NCI-H345 (cell line): ENCODE measurements around the gene SV2C.
"Not testable (repeated sequence)": the region's sequence is repeated elsewhere in the genome, so short reads cannot be mapped to it uniquely, and the experiment has no call there.

ENCODE experiments used
- DNase-seq: peaks from one replicate; lab custom pipeline; 2025; lab: John Stamatoyannopoulos, UW

Gene SV2C

DNA sequence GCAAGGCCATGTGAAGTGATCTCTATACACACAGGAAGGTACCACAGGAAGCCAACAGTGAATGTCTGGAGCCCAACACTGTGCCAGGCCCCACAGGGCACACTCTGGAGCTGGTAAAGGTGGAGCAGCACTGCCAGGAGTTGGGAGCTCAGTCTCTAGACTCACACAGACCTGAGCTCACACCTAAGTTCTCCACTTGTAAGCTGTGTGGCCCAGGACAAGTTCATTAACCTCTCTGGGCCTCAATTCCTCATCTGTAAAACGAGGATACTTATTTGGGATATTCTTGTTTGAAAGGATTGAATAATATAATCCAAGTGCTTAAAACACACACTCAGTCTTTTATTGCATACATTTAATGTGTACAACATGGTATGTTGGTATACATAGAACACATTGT lies 259.3 kb downstream of the SV2C start:
- DNase-seq = no peak

GRCh38 chr5:76345582-76345981 lies 262.4 kb downstream of the SV2C start:
- no peak for DNase-seq

- DNase-seq = no peak
Measured at GRCh38 chr5:76351176-76351575, 268.0 kb downstream of the SV2C start.

DNA sequence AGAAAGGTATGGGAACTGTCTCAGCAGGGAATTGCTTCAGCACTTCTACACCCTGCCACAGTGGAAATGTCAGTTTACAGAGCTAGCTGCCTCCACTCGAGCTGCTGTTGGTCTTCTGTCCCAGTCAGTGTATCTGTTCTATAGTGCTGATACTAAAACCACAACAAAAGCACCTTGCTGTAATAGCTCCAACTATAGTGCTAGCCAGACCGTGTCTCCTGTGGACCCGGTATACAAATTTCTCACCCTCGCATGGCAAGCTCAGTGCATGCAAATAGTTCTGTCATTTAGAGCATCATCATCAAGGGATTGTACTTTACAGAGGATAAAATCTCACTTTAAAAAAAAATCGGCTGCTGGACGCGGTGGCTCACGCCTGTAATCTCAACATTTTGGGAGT lies 268.4 kb downstream of the SV2C start:
- DNase-seq = no peak

- DNase-seq = no peak
Measured at GRCh38 chr5:76356887-76357286, 273.7 kb downstream of the SV2C start.

- DNase-seq = peak; percentile 9
Measured at GRCh38 chr5:76363352-76364225, 280.4 kb downstream of the SV2C start.

- no peak for DNase-seq
Measured at GRCh38 chr5:76364226-76364589, 281.0 kb downstream of the SV2C start.

GRCh38 chr5:76365561-76365960 lies 282.4 kb downstream of the SV2C start:
- DNase-seq = no peak

GRCh38 chr5:76366596-76366995 lies 283.4 kb downstream of the SV2C start:
- DNase-seq = no peak

- no peak for DNase-seq
Measured at GRCh38 chr5:76367623-76368371, 284.6 kb downstream of the SV2C start.

DNA sequence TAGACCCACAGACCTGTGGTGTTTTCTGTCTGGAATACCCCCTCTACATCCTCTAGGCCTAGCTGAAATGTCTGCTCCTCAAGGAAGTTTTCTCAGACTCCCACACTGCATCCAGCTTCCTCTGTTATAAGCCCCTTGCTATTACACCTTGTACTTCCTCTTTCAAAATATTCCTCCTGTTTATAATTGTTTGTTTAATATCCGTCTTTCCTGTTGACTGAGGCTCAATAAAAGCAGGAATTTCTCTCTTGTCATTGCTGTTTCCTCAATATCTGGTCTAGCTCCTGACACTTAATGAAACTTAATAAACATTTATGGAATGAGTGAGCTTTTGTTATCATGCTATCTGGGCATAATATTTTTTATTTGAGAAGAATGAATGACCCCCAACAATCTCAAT lies 285.8 kb downstream of the SV2C start:
- no peak for DNase-seq

DNA sequence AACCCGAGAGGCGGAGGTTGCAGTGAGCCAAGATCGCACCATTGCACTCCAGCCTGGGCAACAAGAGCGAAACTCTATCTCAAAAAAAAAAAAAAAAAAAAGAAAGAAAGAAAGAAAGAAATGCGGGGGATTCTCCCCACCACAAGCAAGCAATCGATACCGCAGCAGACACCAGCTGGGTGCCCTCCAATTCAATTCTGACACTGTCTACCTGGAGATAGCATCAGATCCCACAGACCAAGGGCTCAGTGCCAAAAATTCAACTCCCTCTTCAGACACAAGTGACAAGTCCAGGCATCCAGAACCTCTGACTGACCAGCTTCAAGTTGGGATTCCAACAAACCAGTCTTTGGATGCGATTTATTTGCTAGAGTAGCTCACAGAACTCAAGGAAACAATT lies 286.5 kb downstream of the SV2C start:
- DNase-seq = not testable (repeated sequence)

DNA sequence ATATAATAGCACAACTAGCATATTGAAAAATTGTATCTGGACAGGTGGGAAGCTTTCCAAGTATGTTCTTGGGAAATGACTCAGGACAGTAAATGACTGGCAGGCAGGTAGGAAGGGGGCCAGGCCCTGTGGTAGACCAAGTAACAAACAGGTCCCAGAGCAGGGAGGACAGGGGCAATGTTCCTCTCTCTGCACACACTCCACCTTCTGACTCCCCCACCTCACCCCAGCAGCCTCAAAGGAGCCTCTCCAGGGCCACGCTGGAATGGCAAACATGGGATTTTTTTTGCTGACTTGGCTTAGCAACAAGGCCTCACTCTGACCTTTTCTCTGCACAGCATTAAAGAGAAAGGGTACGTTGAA lies 288.8 kb downstream of the SV2C start:
- no peak for DNase-seq

DNA sequence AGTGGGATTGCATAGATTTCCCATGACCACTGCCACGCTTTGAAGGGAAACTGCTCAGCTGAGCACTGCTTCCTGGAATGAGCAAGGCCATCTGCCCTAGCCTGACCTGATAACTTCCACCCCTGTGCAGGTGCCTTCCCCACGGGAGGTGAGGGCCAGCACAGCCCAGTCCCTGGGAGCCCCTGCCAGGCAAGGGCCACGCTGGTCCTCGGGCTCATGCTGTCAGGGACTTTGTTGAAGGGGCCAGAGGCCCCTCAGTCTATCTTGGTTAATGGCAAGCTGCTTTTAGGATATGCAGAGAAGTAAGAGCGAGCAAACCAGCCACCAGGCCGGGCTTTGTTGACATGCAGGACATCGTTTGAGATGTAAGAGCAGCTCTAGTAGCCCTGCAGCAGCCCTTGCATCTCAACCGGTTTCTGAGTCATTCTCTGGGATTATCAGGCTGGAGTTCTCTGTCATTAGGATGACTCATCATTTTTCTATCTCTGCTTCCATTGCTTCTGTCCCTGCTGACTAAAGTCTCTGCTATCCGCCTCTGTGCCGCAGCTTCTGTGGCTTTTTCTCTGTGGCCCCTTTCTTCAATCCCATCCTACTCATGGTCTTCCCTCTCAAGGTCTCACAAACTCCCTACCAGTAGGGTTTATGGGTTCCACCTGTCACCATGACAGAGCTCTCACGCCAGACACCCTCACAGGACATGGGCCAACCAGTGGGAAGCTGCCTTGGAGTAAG lies 289.3 kb downstream of the SV2C start:
- DNase-seq = no peak

- DNase-seq = no peak
Measured at GRCh38 chr5:76376148-76376865, 293.1 kb downstream of the SV2C start.

GRCh38 chr5:76376866-76377230 lies 293.7 kb downstream of the SV2C start:
- DNase-seq = no peak

GRCh38 chr5:76378355-76378754 lies 295.2 kb downstream of the SV2C start:
- DNase-seq = no peak

DNA sequence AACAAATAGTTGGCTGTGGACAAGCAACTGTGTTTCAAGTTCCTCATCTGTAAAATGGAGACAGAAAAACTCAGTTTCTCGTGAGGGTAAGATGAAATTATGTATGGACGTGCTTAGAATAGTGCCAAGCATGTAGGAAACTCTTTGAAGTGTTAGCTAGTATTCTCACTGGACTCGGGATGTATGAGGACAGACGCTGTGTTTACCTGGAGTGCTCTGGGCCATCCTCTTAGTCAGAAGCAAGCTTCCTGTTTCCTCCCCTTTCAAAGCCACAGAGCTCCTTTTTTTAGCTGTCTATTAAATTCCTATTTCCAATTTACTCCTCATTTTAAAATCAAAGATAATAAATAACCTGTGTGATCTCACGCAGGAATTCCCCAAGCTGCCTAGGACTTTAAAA lies 296.1 kb downstream of the SV2C start:
- DNase-seq = no peak

- DNase-seq = no peak
Measured at GRCh38 chr5:76379855-76380254, 296.7 kb downstream of the SV2C start.

DNA sequence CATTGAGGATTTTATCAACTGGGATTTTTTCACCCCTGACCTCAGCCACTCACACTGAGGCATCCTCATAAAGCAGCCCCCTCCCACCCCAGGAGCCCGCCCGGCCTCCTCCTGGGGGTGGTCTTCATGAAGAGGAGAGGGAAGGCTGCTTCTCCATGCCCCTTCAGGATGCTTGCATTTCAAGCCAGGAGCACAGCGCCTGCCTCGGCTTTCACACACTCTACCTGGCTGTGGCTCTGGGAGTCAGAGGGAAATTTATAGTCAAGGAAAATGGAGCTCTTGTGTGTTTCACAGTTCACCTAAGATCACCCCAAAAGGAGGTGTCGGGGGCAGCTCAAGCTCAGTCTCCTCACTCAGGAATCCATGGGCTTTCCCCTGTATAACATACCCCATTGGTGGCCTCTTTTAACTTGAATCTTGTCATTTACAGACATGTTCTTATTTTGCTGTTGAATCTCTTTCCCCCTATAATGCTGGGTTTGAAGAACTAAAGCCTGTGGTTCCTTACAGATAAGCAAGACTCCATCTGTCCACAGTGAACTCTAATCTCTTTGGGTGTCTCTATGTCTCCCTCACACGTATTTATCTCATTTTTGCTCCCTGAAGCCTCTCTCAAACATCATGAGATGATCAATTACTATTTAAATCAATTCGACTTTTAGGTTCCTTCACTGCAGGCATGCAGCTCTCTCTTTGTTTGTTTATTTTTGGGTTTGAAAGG lies 297.3 kb downstream of the SV2C start:
- no peak for DNase-seq

DNA sequence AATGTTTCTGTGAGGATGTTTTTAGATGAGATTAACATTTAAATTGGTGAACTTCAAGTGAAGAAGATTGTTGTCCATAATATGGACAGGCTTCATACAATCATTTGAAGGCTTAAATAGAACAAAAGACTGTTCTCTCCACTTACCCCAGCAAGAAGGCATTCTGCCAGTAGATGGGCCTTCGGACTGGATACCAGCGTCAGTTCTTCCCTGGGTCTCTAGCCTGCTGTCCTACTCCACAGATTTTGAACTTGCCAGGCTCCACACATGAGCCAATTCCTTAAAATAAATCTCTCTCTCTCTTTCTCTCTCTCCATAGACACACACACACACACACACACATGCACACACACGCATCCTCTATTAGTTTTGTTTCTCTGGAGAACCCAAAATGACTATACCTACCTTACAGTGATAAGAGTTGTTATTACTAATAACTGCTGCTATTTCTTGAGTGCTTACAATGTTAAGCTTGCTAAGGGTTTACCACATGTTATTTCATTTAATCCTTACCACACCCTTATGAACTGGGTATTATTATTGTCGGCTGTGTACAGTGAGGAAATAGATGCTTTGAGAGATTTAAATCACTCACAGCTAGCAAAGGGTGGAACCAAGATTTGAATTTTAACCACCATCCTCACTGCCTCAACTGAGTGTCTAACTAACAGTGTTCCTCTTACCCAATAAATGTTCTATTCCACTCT lies 300.1 kb downstream of the SV2C start:
- no peak for DNase-seq
